Fibroblast of the aortic adventitia (primary cell): ENCODE data around the gene CIB2. TPM values are rescaled to one million over a fixed set of nuclear protein-coding genes. Genes with fewer than 3 reads are reported as not detected.

ENCODE experiments used
- DNase-seq: peaks from one replicate; pipeline ENCODE4 v3.0.0-alpha.2; 2010; ENCODE audit warnings: low read depth
- H3K4me3 ChIP-seq: 2 replicates; pipeline ENCODE4 v1.5.1; 2011; ENCODE audit warnings: low read depth, mild to moderate bottlenecking, control low read depth, low read length, moderate library complexity
- total RNA-seq: library from RNA; depleted of rRNA; stranded (reverse); fragments of >200 nt; gene quantifications from 2 replicates; pipeline ENCODE4 v1.2.3, GENCODE V29; 2012; ENCODE audit warnings: low replicate concordance
- TF ChIP-seq, protein P1 (sequence below): IDR thresholded peaks from 2 replicates; pipeline ENCODE4 v1.5.1; 2011; ENCODE audit warnings: mild to moderate bottlenecking, low read length, control low read depth, inconsistent platforms; ENCODE audit not compliant: insufficient read depth

Gene CIB2
- total RNA-seq, 1 donor = 2.3 TPM

DNA sequence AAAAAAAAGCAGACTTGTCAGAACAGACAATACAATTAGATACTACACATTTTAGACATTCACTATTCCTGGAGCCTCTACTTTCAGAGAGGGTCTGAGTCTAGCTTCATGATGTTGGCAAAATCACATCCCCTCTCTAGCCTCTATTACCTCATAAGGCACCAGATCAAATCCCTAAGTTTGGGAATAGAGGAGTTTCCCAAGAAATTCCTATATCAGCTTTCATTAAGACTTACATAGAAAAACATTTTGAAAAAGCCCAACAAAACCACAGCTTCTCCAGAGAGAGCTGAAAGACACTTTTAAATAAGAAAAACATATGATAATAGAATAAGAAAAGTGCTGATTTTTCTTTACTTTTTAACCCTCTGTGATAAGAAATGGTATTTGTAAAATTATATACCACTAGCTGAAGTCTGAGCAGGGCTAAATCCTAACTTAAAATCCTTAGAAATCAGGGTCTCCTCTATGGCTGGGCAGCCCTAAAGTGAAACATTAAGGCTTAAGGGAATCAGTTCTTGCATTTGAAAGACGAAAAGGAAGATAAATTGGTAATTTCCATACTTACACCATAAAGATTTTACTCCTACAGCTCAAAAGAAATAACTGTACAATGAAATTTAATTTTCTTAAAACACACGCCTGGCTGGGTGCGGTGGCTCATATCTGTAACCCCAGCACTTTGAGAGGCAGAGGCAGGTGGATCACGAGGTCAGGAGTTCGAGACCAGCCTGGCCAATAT, 58.0 kb downstream of the CIB2 start:
- no peak overlapping the region for H3K4me3 ChIP-seq
- TF ChIP-seq, protein P1, sequence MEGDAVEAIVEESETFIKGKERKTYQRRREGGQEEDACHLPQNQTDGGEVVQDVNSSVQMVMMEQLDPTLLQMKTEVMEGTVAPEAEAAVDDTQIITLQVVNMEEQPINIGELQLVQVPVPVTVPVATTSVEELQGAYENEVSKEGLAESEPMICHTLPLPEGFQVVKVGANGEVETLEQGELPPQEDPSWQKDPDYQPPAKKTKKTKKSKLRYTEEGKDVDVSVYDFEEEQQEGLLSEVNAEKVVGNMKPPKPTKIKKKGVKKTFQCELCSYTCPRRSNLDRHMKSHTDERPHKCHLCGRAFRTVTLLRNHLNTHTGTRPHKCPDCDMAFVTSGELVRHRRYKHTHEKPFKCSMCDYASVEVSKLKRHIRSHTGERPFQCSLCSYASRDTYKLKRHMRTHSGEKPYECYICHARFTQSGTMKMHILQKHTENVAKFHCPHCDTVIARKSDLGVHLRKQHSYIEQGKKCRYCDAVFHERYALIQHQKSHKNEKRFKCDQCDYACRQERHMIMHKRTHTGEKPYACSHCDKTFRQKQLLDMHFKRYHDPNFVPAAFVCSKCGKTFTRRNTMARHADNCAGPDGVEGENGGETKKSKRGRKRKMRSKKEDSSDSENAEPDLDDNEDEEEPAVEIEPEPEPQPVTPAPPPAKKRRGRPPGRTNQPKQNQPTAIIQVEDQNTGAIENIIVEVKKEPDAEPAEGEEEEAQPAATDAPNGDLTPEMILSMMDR = no peak
- peak; percentile 50 for DNase-seq

GRCh38 chr15:78072080-78072892, 59.0 kb downstream of the CIB2 start:
- H3K4me3 ChIP-seq = peak overlapping the region; percentile 23
- TF ChIP-seq, protein P1 = no peak
- DNase-seq = peak; percentile 89

DNA sequence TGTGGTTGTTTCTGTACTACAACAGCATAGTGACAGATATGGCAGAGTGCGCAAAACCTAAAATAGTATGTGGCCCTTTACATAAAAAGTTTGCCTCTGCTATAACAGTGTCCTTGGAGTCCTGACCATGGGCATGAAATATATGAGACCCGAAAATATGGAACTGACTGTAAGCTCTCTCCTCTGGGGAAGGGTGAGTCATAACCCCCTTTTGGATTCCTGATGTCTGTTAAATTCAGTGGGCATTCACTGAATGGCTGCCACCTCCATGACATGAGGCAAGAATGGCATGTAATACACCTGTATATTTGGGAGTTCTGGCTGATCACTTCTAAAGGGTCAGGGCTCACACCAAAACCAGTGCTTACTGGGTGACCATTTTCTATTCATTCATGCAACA, 59.9 kb downstream of the CIB2 start:
- DNase-seq = no peak
- H3K4me3 ChIP-seq = no peak overlapping the region
- TF ChIP-seq, protein P1 = no peak

DNA sequence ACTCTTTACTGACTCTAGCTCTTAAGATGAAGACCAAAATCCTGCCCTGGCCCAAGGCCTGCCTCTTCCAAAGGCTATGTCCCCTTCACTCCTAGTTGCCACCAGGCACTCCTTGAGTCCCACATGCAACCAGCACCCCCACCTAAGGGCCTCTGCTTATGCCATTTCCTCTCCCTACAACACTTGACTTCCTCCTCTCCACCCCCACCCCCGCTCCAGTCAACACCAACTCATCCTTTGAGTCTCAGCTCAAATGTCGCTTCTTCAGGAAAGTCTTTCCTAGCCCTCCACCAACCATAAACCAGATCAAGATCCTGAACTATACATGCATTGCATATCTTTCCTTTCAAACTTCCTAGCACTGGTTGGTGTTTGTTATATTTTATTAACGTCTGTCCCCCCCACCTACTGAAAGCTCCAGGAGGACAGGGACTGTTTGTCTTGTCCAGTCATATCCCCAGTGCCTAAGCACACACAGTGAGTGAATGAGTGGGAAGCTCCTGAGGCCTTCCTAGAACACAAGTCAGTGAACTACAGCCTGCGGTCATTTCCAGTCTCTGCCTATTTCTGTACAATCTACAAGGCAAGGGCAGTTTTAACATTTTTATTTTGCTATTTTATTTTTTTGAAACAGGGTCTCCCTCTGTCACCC, 61.1 kb downstream of the CIB2 start:
- no peak for DNase-seq
- H3K4me3 ChIP-seq = no peak overlapping the region
- TF ChIP-seq, protein P1 = no peak

DNA sequence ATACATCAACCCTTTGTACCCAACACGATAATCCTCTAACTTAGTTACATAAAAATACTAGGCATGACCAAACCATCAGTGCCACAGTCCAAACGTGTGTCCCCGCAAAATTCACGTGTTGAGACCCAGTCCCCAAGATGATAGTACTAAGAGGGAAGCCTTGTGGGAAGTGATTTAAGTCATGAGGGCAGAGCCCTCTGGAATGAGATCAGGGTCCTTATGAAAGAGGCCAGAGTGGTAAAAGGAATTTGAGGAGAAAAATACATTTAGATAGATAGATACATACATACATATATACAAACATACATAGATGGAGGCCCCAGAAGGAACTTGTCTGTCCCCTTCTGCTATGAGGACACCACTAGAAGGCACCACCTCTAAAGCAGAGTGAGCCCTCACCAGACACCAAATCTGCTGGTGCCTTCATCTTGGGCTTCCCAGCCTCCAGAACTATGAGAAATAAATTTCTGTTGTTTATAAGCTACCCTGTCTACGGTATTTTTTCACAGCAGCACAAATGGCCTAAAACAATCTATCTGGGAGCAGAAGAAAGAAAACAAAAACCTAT, 61.7 kb downstream of the CIB2 start:
- TF ChIP-seq, protein P1 = no peak
- no peak overlapping the region for H3K4me3 ChIP-seq
- DNase-seq = no peak

DNA sequence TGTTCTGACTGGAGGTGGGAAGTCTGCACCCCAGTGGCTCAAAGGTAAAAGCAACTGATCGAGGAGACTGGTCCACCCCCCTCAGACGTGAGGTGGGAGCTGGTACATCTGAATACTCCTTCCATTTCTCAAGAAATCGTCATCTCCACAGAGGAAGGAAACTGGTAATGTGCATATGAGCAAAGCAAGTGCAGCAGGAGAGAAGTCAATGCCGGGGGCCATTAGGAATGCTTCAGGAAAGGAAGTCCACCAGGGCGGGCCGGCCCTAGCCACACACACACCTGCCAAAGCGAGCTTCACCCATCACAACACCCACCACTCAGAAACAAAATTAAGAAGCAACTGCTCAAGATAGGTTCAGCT, 62.2 kb downstream of the CIB2 start:
- H3K4me3 ChIP-seq = no peak overlapping the region
- TF ChIP-seq, protein P1 = no peak
- no peak for DNase-seq
